ENCODE results near the gene RAMACL. TPM values are rescaled to one million over a fixed set of nuclear protein-coding genes. Genes with fewer than 3 reads are reported as not detected.

Gene RAMACL
- total and polyA plus RNA-seq, 2 donors (not counting 1 experiment from before 2014, with no cell fraction given) = 2.7 TPM; not detected in 1

GRCh38 chr6:166538297-166539010, 48.0 kb downstream of the RAMACL start:
- no peak overlapping the region for H2AFZ ChIP-seq (ENCODE audit: insufficient read depth, low read depth, low read length, poor library complexity, severe bottlenecking)
- no peaks in the 10 kb centered on the region for H3K9me3 ChIP-seq (ENCODE audit: control extremely low read depth in 1 of 3, control insufficient read depth in 2 of 3, insufficient read depth in 1 of 3, low read length in 2 of 3)
- TF ChIP-seq CTCF (IDR thresholded peaks at IDR 0.05) (no peak), EZH2 (IDR thresholded peaks at IDR 0.05; ENCODE audit: borderline replicate concordance, insufficient read depth, low read depth, low read length, poor library complexity, severe bottlenecking) (no peak)
- Mint-ChIP-seq H3K9me3 (ENCODE audit: insufficient read depth) (no peaks in the 10 kb centered on the region), H3K4me1 (peaks cover 24% of the 10 kb centered on the region), H3K27ac (no peak overlapping the region), H3K27me3 (no peaks in the 10 kb centered on the region), H3K4me3 (no peak overlapping the region)
- WGBS (ENCODE audit: insufficient coverage) = 77% methylated on average over 8 of the region's 17 CpGs
- no peaks in the 10 kb centered on the region for H3K79me2 ChIP-seq (ENCODE audit: control insufficient read depth, insufficient read depth, low read length)
- no peaks in the 10 kb centered on the region for H3K27me3 ChIP-seq (replicated peaks in 1 of 4; ENCODE audit: control extremely low read depth in 1 of 4, control insufficient read depth in 3 of 4, insufficient read depth in 4 of 4, low read length in 3 of 4)
- no peak overlapping the region for H3K9ac ChIP-seq (ENCODE audit: low read length)
- no peaks in the 10 kb centered on the region for H4K20me1 ChIP-seq (ENCODE audit: control insufficient read depth, insufficient read depth, low read length, poor library complexity, severe bottlenecking)
- ChIA-PET CTCF (no interaction called here), POLR2A (no interaction called here)
- no peak for DNase-seq
- H3K36me3 ChIP-seq (replicated peaks in 1 of 2; ENCODE audit: control extremely low read depth in 1 of 2, control insufficient read depth in 1 of 2, extremely low read depth in 1 of 2, insufficient read depth in 2 of 2, low read length in 1 of 2) = no peaks in the 10 kb centered on the region
- H3K4me2 ChIP-seq (replicated peaks; ENCODE audit: low read depth, low read length, poor library complexity, severe bottlenecking) = no peak overlapping the region
- peaks cover 5 to 18% of the 10 kb centered on the region in 2 donors for H3K4me1 ChIP-seq (ENCODE audit: control insufficient read depth in 2 of 2, insufficient read depth in 2 of 2, low read length in 2 of 2)
- no peak for ATAC-seq (ENCODE audit: low read depth)
- intact Hi-C loops (cut with micrococcal nuclease) = no loop called here
- H3K27ac ChIP-seq (ENCODE audit: low read length in 2 of 2) = no peak overlapping the region
- H3K4me3 ChIP-seq (ENCODE audit: control extremely low read depth in 1 of 5, extremely low read depth in 1 of 5, insufficient read depth in 1 of 5, low read depth in 2 of 5, low read length in 4 of 5) = no peak overlapping the region

- no peaks in the 10 kb centered on the region for H3K4me1 ChIP-seq (ENCODE audit: control insufficient read depth in 2 of 2, insufficient read depth in 2 of 2, low read length in 2 of 2)
- no peak overlapping the region for H3K27ac ChIP-seq (ENCODE audit: low read length in 2 of 2)
- Mint-ChIP-seq H3K27ac (no peak overlapping the region), H3K4me3 (no peak overlapping the region), H3K9me3 (ENCODE audit: insufficient read depth) (no peaks in the 10 kb centered on the region), H3K27me3 (no peaks in the 10 kb centered on the region), H3K4me1 (peaks cover 4% of the 10 kb centered on the region)
- no peaks in the 10 kb centered on the region for H4K20me1 ChIP-seq (ENCODE audit: control insufficient read depth, insufficient read depth, low read length, poor library complexity, severe bottlenecking)
- no peak overlapping the region for H3K9ac ChIP-seq (ENCODE audit: low read length)
- H3K4me3 ChIP-seq (ENCODE audit: control extremely low read depth in 1 of 5, extremely low read depth in 1 of 5, insufficient read depth in 1 of 5, low read depth in 2 of 5, low read length in 4 of 5) = no peak overlapping the region
- TF ChIP-seq CTCF (IDR thresholded peaks at IDR 0.05) (no peak), EZH2 (IDR thresholded peaks at IDR 0.05; ENCODE audit: borderline replicate concordance, insufficient read depth, low read depth, low read length, poor library complexity, severe bottlenecking) (no peak)
- no peaks in the 10 kb centered on the region for H3K79me2 ChIP-seq (ENCODE audit: control insufficient read depth, insufficient read depth, low read length)
- CTCF ChIA-PET = no interaction called here
- H3K36me3 ChIP-seq (replicated peaks in 1 of 2; ENCODE audit: control extremely low read depth in 1 of 2, control insufficient read depth in 1 of 2, extremely low read depth in 1 of 2, insufficient read depth in 2 of 2, low read length in 1 of 2) = no peaks in the 10 kb centered on the region
- ATAC-seq (ENCODE audit: low read depth) = no peak
- H3K27me3 ChIP-seq (replicated peaks in 1 of 4; ENCODE audit: control extremely low read depth in 1 of 4, control insufficient read depth in 3 of 4, insufficient read depth in 4 of 4, low read length in 3 of 4) = no peaks in the 10 kb centered on the region
- intact Hi-C loops (cut with micrococcal nuclease) = no loop called here
- 88% methylated on average over 14 of the region's 17 CpGs for WGBS (ENCODE audit: insufficient coverage)
- POLR2A ChIA-PET = no interaction called here
- H3K4me2 ChIP-seq (replicated peaks; ENCODE audit: low read depth, low read length, poor library complexity, severe bottlenecking) = no peak overlapping the region
- H3K9me3 ChIP-seq (ENCODE audit: control extremely low read depth in 1 of 3, control insufficient read depth in 2 of 3, insufficient read depth in 1 of 3, low read length in 2 of 3) = peaks cover 0 to 3% (median 0%) of the 10 kb centered on the region in 3 donors
- no peak for DNase-seq
- H2AFZ ChIP-seq (ENCODE audit: insufficient read depth, low read depth, low read length, poor library complexity, severe bottlenecking) = no peak overlapping the region
These were observed 51.6 kb downstream of the RAMACL start for GRCh38 chr6:166534658-166535406.
